ENCODE measurements around the gene STRBP.

STRBP gene

DNA sequence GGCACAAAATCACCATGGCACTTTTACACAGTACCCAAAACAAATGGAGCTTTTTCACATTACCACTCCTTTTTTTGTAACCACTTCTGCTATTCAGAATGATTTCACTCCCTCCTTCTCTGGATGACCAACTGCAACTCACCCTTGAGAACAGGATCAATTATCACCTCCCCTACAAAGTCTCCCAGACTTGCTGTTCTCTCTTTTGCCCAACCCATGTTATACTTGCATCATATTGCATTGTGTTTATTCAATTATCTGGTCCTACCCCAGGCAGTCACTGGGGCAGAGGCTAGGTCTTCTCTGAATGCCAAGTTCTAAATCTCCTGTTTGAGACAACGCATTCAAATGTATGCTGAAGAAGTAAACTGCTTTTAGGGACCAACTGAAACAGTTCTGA lies 139.0 kb downstream of the STRBP start:
- no peak overlapping the region for H3K18ac ChIP-seq (ENCODE audit: low read length)
- no peak overlapping the region for H2BK120ac ChIP-seq (ENCODE audit: low read depth, low read length)
- no peak for DNase-seq
- H3K4me3 ChIP-seq (ENCODE audit: low read length): no peak overlapping the region
- no peaks in the 10 kb centered on the region for H3K79me1 ChIP-seq (ENCODE audit: low read length)
- H3K9ac ChIP-seq (ENCODE audit: low read length): no peak overlapping the region
- no peak overlapping the region for H3K4me2 ChIP-seq (ENCODE audit: low read length)
- H2AK5ac ChIP-seq (ENCODE audit: low read length): no peak overlapping the region
- no peaks in the 10 kb centered on the region for H3K79me2 ChIP-seq (ENCODE audit: control insufficient read depth, insufficient read depth, low read length)
- H3K23ac ChIP-seq (ENCODE audit: low read length): no peak overlapping the region
- no peak overlapping the region for H4K8ac ChIP-seq (ENCODE audit: low read depth, low read length)
- H3K4me1 ChIP-seq (ENCODE audit: control insufficient read depth, low read depth, low read length): no peaks in the 10 kb centered on the region
- no peak overlapping the region for H2BK5ac ChIP-seq (ENCODE audit: low read length)
- no peak overlapping the region for H3K4ac ChIP-seq (ENCODE audit: low read depth, low read length)
- H2BK15ac ChIP-seq (replicated peaks; ENCODE audit: low read depth): no peak overlapping the region
- H4K5ac ChIP-seq (ENCODE audit: low read length): no peak overlapping the region
- no peak overlapping the region for H3K56ac ChIP-seq (ENCODE audit: low read length)
- no peak overlapping the region for H3K27ac ChIP-seq (ENCODE audit: low read depth, low read length)
- no peaks in the 10 kb centered on the region for H3K27me3 ChIP-seq (ENCODE audit: insufficient read depth, low read length, poor library complexity)
- no CpG with 5 or more reads among the region's 1 CpG for WGBS (ENCODE audit: extremely low coverage, insufficient coverage, low lambda C conversion rate)
- no peaks in the 10 kb centered on the region for H3K36me3 ChIP-seq (ENCODE audit: control insufficient read depth, insufficient read depth, low read length)

DNA sequence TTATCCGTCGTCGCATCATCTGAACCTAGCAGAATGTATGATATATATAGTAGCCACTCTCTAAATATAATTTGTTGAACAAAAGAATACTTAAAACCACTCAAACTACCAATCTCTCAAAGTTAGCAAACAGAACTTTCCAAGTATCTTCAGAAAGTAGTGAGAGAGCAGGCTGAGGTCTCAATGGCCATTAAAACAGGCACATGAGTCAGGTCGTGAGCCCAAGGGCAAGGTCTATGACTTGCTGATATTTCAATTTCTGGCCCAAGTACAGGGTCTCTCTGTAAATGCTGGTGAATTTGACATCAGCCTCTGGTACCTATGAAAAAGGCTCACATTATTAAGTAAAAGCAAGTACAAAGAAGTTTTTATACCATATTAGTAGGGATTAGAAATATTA lies 139.8 kb downstream of the STRBP start:
- no peaks in the 10 kb centered on the region for H3K4me1 ChIP-seq (ENCODE audit: control insufficient read depth, low read depth, low read length)
- H2BK120ac ChIP-seq (ENCODE audit: low read depth, low read length): no peak overlapping the region
- no peak overlapping the region for H3K23ac ChIP-seq (ENCODE audit: low read length)
- no peak overlapping the region for H2BK15ac ChIP-seq (replicated peaks; ENCODE audit: low read depth)
- no peak overlapping the region for H3K4me3 ChIP-seq (ENCODE audit: low read length)
- H3K79me1 ChIP-seq (ENCODE audit: low read length): no peaks in the 10 kb centered on the region
- H3K56ac ChIP-seq (ENCODE audit: low read length): no peak overlapping the region
- no peak overlapping the region for H3K18ac ChIP-seq (ENCODE audit: low read length)
- no peak overlapping the region for H4K5ac ChIP-seq (ENCODE audit: low read length)
- H3K36me3 ChIP-seq (ENCODE audit: control insufficient read depth, insufficient read depth, low read length): no peaks in the 10 kb centered on the region
- no peak overlapping the region for H4K8ac ChIP-seq (ENCODE audit: low read depth, low read length)
- no peaks in the 10 kb centered on the region for H3K27me3 ChIP-seq (ENCODE audit: insufficient read depth, low read length, poor library complexity)
- no peak for DNase-seq
- H3K9ac ChIP-seq (ENCODE audit: low read length): no peak overlapping the region
- WGBS (ENCODE audit: extremely low coverage, insufficient coverage, low lambda C conversion rate): no CpG with 5 or more reads among the region's 4 CpGs
- no peak overlapping the region for H2BK5ac ChIP-seq (ENCODE audit: low read length)
- H3K27ac ChIP-seq (ENCODE audit: low read depth, low read length): no peak overlapping the region
- H3K4me2 ChIP-seq (ENCODE audit: low read length): no peak overlapping the region
- H3K4ac ChIP-seq (ENCODE audit: low read depth, low read length): no peak overlapping the region
- no peaks in the 10 kb centered on the region for H3K79me2 ChIP-seq (ENCODE audit: control insufficient read depth, insufficient read depth, low read length)
- no peak overlapping the region for H2AK5ac ChIP-seq (ENCODE audit: low read length)

- H3K4me2 ChIP-seq (ENCODE audit: low read length): no peak overlapping the region
- no peak for DNase-seq
- no peak overlapping the region for H2AK5ac ChIP-seq (ENCODE audit: low read length)
- no CpG with 5 or more reads among the region's 3 CpGs for WGBS (ENCODE audit: extremely low coverage, insufficient coverage, low lambda C conversion rate)
- no peak overlapping the region for H2BK5ac ChIP-seq (ENCODE audit: low read length)
- H4K8ac ChIP-seq (ENCODE audit: low read depth, low read length): no peak overlapping the region
- H3K27ac ChIP-seq (ENCODE audit: low read depth, low read length): no peak overlapping the region
- no peak overlapping the region for H2BK15ac ChIP-seq (replicated peaks; ENCODE audit: low read depth)
- H3K23ac ChIP-seq (ENCODE audit: low read length): no peak overlapping the region
- no peak overlapping the region for H3K56ac ChIP-seq (ENCODE audit: low read length)
- H3K4me3 ChIP-seq (ENCODE audit: low read length): no peak overlapping the region
- H3K18ac ChIP-seq (ENCODE audit: low read length): no peak overlapping the region
- no peaks in the 10 kb centered on the region for H3K36me3 ChIP-seq (ENCODE audit: control insufficient read depth, insufficient read depth, low read length)
- no peaks in the 10 kb centered on the region for H3K79me1 ChIP-seq (ENCODE audit: low read length)
- no peak overlapping the region for H2BK120ac ChIP-seq (ENCODE audit: low read depth, low read length)
- H3K4me1 ChIP-seq (ENCODE audit: control insufficient read depth, low read depth, low read length): no peaks in the 10 kb centered on the region
- no peaks in the 10 kb centered on the region for H3K27me3 ChIP-seq (ENCODE audit: insufficient read depth, low read length, poor library complexity)
- no peak overlapping the region for H4K5ac ChIP-seq (ENCODE audit: low read length)
- no peaks in the 10 kb centered on the region for H3K79me2 ChIP-seq (ENCODE audit: control insufficient read depth, insufficient read depth, low read length)
- no peak overlapping the region for H3K9ac ChIP-seq (ENCODE audit: low read length)
- no peak overlapping the region for H3K4ac ChIP-seq (ENCODE audit: low read depth, low read length)
These were observed 140.8 kb downstream of the STRBP start for GRCh38 chr9:123127512-123128075.

GRCh38 chr9:123121457-123121856 lies 146.9 kb downstream of the STRBP start:
- Histone ChIP-seq H3K56ac (ENCODE audit: low read length) (no peak overlapping the region), H3K4me3 (ENCODE audit: low read length) (no peak overlapping the region), H4K5ac (ENCODE audit: low read length) (no peak overlapping the region), H3K4ac (ENCODE audit: low read depth, low read length) (no peak overlapping the region), H3K23ac (ENCODE audit: low read length) (no peak overlapping the region), H3K79me2 (ENCODE audit: control insufficient read depth, insufficient read depth, low read length) (no peaks in the 10 kb centered on the region), H2BK15ac (replicated peaks; ENCODE audit: low read depth) (no peak overlapping the region), H3K9ac (ENCODE audit: low read length) (no peak overlapping the region), H3K4me2 (ENCODE audit: low read length) (no peak overlapping the region), H3K18ac (ENCODE audit: low read length) (no peak overlapping the region), H3K36me3 (ENCODE audit: control insufficient read depth, insufficient read depth, low read length) (no peaks in the 10 kb centered on the region), H2BK5ac (ENCODE audit: low read length) (no peak overlapping the region), H3K27me3 (ENCODE audit: insufficient read depth, low read length, poor library complexity) (no peaks in the 10 kb centered on the region), H4K8ac (ENCODE audit: low read depth, low read length) (no peak overlapping the region), H3K79me1 (ENCODE audit: low read length) (no peaks in the 10 kb centered on the region), H2AK5ac (ENCODE audit: low read length) (no peak overlapping the region), H3K4me1 (ENCODE audit: control insufficient read depth, low read depth, low read length) (no peaks in the 10 kb centered on the region), H2BK120ac (ENCODE audit: low read depth, low read length) (no peak overlapping the region), H3K27ac (ENCODE audit: low read depth, low read length) (no peak overlapping the region)
- DNase-seq: no peak
- WGBS (ENCODE audit: extremely low coverage, insufficient coverage, low lambda C conversion rate): no CpG with 5 or more reads among the region's 3 CpGs

- H3K18ac ChIP-seq (ENCODE audit: low read length): no peak overlapping the region
- WGBS (ENCODE audit: extremely low coverage, insufficient coverage, low lambda C conversion rate): no CpG with 5 or more reads among the region's 1 CpG
- no peak for DNase-seq
- H3K4me2 ChIP-seq (ENCODE audit: low read length): no peak overlapping the region
- no peaks in the 10 kb centered on the region for H3K79me2 ChIP-seq (ENCODE audit: control insufficient read depth, insufficient read depth, low read length)
- H3K4ac ChIP-seq (ENCODE audit: low read depth, low read length): no peak overlapping the region
- no peaks in the 10 kb centered on the region for H3K79me1 ChIP-seq (ENCODE audit: low read length)
- no peak overlapping the region for H3K23ac ChIP-seq (ENCODE audit: low read length)
- no peak overlapping the region for H3K4me3 ChIP-seq (ENCODE audit: low read length)
- H3K4me1 ChIP-seq (ENCODE audit: control insufficient read depth, low read depth, low read length): no peaks in the 10 kb centered on the region
- no peak overlapping the region for H2BK15ac ChIP-seq (replicated peaks; ENCODE audit: low read depth)
- H2BK5ac ChIP-seq (ENCODE audit: low read length): no peak overlapping the region
- no peaks in the 10 kb centered on the region for H3K36me3 ChIP-seq (ENCODE audit: control insufficient read depth, insufficient read depth, low read length)
- H3K27ac ChIP-seq (ENCODE audit: low read depth, low read length): no peak overlapping the region
- no peak overlapping the region for H2BK120ac ChIP-seq (ENCODE audit: low read depth, low read length)
- no peak overlapping the region for H3K56ac ChIP-seq (ENCODE audit: low read length)
- no peaks in the 10 kb centered on the region for H3K27me3 ChIP-seq (ENCODE audit: insufficient read depth, low read length, poor library complexity)
- H2AK5ac ChIP-seq (ENCODE audit: low read length): no peak overlapping the region
- H4K8ac ChIP-seq (ENCODE audit: low read depth, low read length): no peak overlapping the region
- H3K9ac ChIP-seq (ENCODE audit: low read length): no peak overlapping the region
- no peak overlapping the region for H4K5ac ChIP-seq (ENCODE audit: low read length)
These were observed 147.4 kb downstream of the STRBP start for GRCh38 chr9:123120953-123121352.

- no peak overlapping the region for H2AK5ac ChIP-seq (ENCODE audit: low read length)
- no peak overlapping the region for H3K23ac ChIP-seq (ENCODE audit: low read length)
- no peak overlapping the region for H3K27ac ChIP-seq (ENCODE audit: low read depth, low read length)
- no peak overlapping the region for H3K4me2 ChIP-seq (ENCODE audit: low read length)
- H3K79me1 ChIP-seq (ENCODE audit: low read length): no peaks in the 10 kb centered on the region
- H3K27me3 ChIP-seq (ENCODE audit: insufficient read depth, low read length, poor library complexity): no peaks in the 10 kb centered on the region
- no peak overlapping the region for H3K56ac ChIP-seq (ENCODE audit: low read length)
- whole genome bisulfite sequencing (ENCODE audit: extremely low coverage, insufficient coverage, low lambda C conversion rate): no CpG with 5 or more reads among the region's 5 CpGs
- peaks cover 4% of the 10 kb centered on the region for H3K36me3 ChIP-seq (ENCODE audit: control insufficient read depth, insufficient read depth, low read length)
- DNase-seq: no peak
- no peak overlapping the region for H2BK120ac ChIP-seq (ENCODE audit: low read depth, low read length)
- H2BK5ac ChIP-seq (ENCODE audit: low read length): no peak overlapping the region
- H2BK15ac ChIP-seq (replicated peaks; ENCODE audit: low read depth): no peak overlapping the region
- H4K5ac ChIP-seq (ENCODE audit: low read length): no peak overlapping the region
- no peak overlapping the region for H3K18ac ChIP-seq (ENCODE audit: low read length)
- no peak overlapping the region for H3K4ac ChIP-seq (ENCODE audit: low read depth, low read length)
- H3K9ac ChIP-seq (ENCODE audit: low read length): no peak overlapping the region
- no peak overlapping the region for H3K4me3 ChIP-seq (ENCODE audit: low read length)
- no peaks in the 10 kb centered on the region for H3K79me2 ChIP-seq (ENCODE audit: control insufficient read depth, insufficient read depth, low read length)
- no peaks in the 10 kb centered on the region for H3K4me1 ChIP-seq (ENCODE audit: control insufficient read depth, low read depth, low read length)
- no peak overlapping the region for H4K8ac ChIP-seq (ENCODE audit: low read depth, low read length)
These were observed 148.3 kb downstream of the STRBP start for GRCh38 chr9:123120131-123120530.

Measured in mesendoderm (in vitro differentiated cells).